ENCODE data around the gene IER3. TPM values are rescaled to one million over a fixed set of nuclear protein-coding genes. Genes with fewer than 3 reads are reported as not detected.

IER3 gene
- total and polyA plus RNA-seq, 2 of the 13 experiments (the other 11 are each of a cell fraction or from before 2014, with no cell fraction given) = 51.1 to 131 TPM

DNA sequence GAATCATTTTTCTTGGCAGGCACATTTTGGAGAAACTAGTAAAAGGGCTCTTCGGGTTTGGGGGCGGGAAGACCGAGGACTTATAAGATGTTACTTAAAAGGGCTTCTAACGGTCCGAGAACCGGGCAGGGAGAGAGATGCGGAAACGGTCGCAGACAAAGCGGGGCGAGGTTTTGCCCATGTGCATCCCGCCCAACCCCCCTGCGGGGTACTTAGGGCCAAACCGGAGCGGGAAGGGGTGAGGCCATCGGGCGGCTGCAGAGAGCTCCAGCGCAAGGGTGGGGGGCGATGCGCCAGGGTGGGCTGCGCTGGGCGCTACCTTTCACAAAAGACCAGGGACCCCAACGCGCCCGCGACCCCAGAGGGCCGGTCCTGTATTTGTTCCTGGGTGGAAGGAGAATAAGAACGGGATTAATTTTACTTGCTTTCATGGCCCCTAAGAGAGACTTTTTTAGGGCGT is 23.6 kb downstream of the IER3 start (continued):
- peak; percentile 57 for TF ChIP-seq PHF21A (CRISPR knock-in tag; IDR thresholded peaks at IDR 0.05)
- TF ChIP-seq ZNF562 (CRISPR knock-in tag; IDR thresholded peaks at IDR 0.05; ENCODE audit: borderline replicate concordance) = no peak
- TF ChIP-seq, protein P1, sequence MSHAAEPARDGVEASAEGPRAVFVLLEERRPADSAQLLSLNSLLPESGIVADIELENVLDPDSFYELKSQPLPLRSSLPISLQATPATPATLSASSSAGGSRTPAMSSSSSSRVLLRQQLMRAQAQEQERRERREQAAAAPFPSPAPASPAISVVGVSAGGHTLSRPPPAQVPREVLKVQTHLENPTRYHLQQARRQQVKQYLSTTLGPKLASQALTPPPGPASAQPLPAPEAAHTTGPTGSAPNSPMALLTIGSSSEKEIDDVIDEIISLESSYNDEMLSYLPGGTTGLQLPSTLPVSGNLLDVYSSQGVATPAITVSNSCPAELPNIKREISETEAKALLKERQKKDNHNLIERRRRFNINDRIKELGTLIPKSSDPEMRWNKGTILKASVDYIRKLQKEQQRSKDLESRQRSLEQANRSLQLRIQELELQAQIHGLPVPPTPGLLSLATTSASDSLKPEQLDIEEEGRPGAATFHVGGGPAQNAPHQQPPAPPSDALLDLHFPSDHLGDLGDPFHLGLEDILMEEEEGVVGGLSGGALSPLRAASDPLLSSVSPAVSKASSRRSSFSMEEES (CRISPR knock-in tag; IDR thresholded peaks at IDR 0.05) = no peak
- TF ChIP-seq, protein P2, sequence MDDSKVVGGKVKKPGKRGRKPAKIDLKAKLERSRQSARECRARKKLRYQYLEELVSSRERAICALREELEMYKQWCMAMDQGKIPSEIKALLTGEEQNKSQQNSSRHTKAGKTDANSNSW (CRISPR knock-in tag; IDR thresholded peaks at IDR 0.05; ENCODE audit: borderline replicate concordance) = no peak
- no peak for TF ChIP-seq ZNF552 (CRISPR knock-in tag; IDR thresholded peaks at IDR 0.05; ENCODE audit: borderline replicate concordance)
- TF ChIP-seq ZNF101 (CRISPR knock-in tag; IDR thresholded peaks at IDR 0.05; ENCODE audit: borderline replicate concordance, low read depth) = no peak
- TF ChIP-seq ZNF563 (CRISPR knock-in tag; IDR thresholded peaks at IDR 0.05) = no peak
- TF ChIP-seq ZNF510 (CRISPR knock-in tag; IDR thresholded peaks at IDR 0.05; ENCODE audit: low read depth) = peak; percentile 36; the same call in 1 of the 2 replicates
- TF ChIP-seq ZNF207 (IDR thresholded peaks at IDR 0.05; ENCODE audit: borderline replicate concordance) = no peak
- 0 out of 2 replicates have a peak, but pooled peaks have one; percentile 38 for TF ChIP-seq ZBTB7A (CRISPR knock-in tag; IDR thresholded peaks at IDR 0.05)
- TF ChIP-seq, protein P3, sequence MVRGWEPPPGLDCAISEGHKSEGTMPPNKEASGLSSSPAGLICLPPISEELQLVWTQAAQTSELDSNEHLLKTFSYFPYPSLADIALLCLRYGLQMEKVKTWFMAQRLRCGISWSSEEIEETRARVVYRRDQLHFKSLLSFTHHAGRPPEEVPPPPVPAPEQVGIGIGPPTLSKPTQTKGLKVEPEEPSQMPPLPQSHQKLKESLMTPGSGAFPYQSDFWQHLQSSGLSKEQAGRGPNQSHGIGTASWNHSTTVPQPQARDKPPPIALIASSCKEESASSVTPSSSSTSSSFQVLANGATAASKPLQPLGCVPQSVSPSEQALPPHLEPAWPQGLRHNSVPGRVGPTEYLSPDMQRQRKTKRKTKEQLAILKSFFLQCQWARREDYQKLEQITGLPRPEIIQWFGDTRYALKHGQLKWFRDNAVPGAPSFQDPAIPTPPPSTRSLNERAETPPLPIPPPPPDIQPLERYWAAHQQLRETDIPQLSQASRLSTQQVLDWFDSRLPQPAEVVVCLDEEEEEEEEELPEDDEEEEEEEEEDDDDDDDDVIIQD (CRISPR knock-in tag; IDR thresholded peaks at IDR 0.05; ENCODE audit: low read depth) = no peak
- TF ChIP-seq SOX13 (IDR thresholded peaks at IDR 0.05) = no peak
- TF ChIP-seq SOX13 (CRISPR knock-in tag; conservative IDR thresholded peaks at IDR 0.05 in 1 of 2, IDR thresholded peaks at IDR 0.05 in 1 of 2) = 0 out of 4 replicates have a peak, but pooled peaks of 1 of the 2 experiments have one; percentile 7
- TF ChIP-seq, protein P4, sequence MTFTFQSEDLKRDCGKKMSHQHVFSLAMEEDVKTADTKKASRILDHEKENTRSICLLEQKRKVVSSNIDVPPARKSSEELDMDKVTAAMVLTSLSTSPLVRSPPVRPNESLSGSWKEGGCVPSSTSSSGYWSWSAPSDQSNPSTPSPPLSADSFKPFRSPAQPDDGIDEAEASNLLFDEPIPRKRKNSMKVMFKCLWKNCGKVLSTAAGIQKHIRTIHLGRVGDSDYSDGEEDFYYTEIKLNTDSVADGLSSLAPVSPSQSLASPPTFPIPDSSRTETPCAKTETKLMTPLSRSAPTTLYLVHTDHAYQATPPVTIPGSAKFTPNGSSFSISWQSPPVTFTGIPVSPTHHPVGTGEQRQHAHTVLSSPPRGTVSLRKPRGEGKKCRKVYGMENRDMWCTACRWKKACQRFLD (CRISPR knock-in tag; IDR thresholded peaks at IDR 0.05; ENCODE audit: borderline replicate concordance) = peak; percentile 75; the same call in 1 of the 2 replicates
- no peak for TF ChIP-seq SP4 (CRISPR knock-in tag; IDR thresholded peaks at IDR 0.05)
- no peak for TF ChIP-seq RORA (CRISPR knock-in tag; IDR thresholded peaks at IDR 0.05)
- TF ChIP-seq GPN1 (CRISPR knock-in tag; IDR thresholded peaks at IDR 0.05; ENCODE audit: borderline replicate concordance) = 0 out of 2 replicates have a peak, but pooled peaks have one; percentile 31
- no peak for TF ChIP-seq MAFG (CRISPR knock-in tag; IDR thresholded peaks at IDR 0.05)
- TF ChIP-seq, protein P5, sequence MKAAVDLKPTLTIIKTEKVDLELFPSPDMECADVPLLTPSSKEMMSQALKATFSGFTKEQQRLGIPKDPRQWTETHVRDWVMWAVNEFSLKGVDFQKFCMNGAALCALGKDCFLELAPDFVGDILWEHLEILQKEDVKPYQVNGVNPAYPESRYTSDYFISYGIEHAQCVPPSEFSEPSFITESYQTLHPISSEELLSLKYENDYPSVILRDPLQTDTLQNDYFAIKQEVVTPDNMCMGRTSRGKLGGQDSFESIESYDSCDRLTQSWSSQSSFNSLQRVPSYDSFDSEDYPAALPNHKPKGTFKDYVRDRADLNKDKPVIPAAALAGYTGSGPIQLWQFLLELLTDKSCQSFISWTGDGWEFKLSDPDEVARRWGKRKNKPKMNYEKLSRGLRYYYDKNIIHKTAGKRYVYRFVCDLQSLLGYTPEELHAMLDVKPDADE (CRISPR knock-in tag; IDR thresholded peaks at IDR 0.05) = 0 out of 2 replicates have a peak, but pooled peaks have one; percentile 51
- TF ChIP-seq, protein P6, sequence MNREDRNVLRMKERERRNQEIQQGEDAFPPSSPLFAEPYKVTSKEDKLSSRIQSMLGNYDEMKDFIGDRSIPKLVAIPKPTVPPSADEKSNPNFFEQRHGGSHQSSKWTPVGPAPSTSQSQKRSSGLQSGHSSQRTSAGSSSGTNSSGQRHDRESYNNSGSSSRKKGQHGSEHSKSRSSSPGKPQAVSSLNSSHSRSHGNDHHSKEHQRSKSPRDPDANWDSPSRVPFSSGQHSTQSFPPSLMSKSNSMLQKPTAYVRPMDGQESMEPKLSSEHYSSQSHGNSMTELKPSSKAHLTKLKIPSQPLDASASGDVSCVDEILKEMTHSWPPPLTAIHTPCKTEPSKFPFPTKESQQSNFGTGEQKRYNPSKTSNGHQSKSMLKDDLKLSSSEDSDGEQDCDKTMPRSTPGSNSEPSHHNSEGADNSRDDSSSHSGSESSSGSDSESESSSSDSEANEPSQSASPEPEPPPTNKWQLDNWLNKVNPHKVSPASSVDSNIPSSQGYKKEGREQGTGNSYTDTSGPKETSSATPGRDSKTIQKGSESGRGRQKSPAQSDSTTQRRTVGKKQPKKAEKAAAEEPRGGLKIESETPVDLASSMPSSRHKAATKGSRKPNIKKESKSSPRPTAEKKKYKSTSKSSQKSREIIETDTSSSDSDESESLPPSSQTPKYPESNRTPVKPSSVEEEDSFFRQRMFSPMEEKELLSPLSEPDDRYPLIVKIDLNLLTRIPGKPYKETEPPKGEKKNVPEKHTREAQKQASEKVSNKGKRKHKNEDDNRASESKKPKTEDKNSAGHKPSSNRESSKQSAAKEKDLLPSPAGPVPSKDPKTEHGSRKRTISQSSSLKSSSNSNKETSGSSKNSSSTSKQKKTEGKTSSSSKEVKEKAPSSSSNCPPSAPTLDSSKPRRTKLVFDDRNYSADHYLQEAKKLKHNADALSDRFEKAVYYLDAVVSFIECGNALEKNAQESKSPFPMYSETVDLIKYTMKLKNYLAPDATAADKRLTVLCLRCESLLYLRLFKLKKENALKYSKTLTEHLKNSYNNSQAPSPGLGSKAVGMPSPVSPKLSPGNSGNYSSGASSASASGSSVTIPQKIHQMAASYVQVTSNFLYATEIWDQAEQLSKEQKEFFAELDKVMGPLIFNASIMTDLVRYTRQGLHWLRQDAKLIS (CRISPR knock-in tag; IDR thresholded peaks at IDR 0.05) = no peak
